Activated CD8-positive, alpha-beta memory T cell treated with anti-CD3 and anti-CD28 coated beads, Interleukin-2, amount 50 U/mL, for 48 hours (primary cell): ENCODE data around the gene NDUFB3.

Experiments
- DNase-seq: peaks from one replicate; pipeline ENCODE4 v3.0.0-alpha.2; 2020

The NDUFB3 gene

GRCh38 chr2:201130524-201131186, 58.9 kb downstream of the NDUFB3 start:
- DNase-seq, result no peak

GRCh38 chr2:201132518-201132917, 60.7 kb downstream of the NDUFB3 start:
- no peak for DNase-seq
